UCSD-AML1 (cell line): ENCODE data around the gene ABCA2.

Source experiments
- DNase-seq: peaks from one replicate; lab custom pipeline; 2025; ENCODE audit not compliant: unreplicated experiment; lab: John Stamatoyannopoulos, UW

The ABCA2 gene

DNA sequence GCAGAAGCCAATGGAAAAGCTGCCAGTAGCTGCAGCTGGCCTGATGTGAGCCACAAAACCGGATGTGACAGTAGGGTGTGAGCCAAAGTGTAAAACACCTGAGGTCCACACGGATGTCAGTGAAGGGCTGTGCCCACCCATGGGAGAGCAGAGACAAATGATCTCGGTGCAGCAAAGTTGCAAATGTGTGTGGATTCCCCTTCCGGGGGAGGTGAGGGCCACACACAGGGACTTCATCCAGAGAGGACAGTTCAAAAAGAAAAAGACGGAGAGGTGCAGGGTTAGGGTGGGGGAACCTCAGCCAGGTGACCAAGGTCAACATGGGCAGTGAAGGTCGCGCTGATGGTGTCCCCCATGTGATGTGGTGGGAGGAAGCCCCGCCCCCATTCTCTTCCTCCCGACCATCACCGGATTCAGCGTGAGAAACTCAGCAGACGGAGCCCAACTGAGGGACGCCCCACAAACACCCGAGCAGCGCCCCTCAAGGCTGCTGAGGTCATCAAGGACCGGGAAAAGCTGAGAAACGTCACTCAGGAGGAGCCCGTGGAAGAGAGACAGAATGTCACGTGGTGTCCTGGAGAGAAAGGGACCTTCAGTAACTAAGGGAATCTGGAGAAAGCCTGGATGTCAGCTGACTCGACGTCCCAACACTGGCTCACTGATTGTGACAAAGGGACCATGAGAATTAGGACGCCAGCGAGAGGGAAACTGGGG is 62.1 kb downstream of the ABCA2 start:
- DNase-seq, result no peak

DNA sequence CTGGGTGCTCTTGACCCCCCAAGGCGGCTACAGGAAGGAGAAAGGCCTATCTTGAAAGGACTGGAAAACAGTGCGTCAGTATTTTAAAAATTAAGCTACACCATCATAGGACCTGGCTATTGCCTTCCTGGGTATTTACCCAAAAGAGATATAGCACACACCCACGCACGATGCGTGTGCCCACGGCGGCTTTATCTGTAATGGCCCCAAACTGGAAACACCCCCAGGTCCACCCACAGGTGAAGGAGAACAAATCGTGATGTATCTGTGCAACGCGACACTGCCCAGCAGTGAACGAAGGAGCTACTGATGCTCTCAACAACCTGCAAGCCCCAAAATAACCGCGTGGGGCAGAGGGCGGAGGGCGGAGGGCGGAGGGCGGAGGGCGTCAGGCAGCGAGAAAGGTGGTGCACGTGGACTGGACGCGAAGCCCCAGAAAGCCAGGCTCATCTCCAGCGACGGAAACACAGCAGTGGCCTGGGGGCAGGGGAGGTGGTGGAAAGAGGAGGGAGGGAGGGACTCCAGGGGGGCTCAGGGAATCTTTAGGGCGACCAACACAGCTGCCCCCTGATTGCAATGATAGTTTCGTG is 63.1 kb downstream of the ABCA2 start:
- DNase-seq, result no peak

DNA sequence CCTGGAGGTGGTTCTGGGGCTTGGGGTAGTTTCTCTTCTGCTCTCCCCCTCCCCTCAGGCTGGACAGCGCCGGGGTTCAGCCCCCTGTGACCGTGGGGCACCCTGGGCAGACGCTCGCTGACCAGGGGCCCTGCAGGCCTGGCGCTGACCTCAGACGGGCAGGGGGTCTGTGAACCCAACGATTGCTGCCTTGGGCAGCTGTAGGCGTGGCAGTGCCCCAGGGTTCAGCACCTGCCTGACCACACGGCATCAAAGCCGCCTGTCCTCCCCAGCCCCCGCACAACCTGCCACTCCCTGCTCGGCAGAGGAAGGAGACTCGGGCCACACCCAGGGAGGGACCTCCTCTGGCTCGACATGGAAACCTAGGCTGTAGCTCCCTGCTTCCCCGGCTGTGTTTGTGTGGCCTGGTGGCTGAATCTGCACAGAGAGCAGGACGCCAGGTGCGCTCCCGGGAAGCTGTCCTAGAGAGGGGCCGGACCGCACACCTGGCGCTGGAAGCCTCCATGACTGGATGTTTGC is 63.8 kb downstream of the ABCA2 start:
- DNase-seq, result no peak

DNA sequence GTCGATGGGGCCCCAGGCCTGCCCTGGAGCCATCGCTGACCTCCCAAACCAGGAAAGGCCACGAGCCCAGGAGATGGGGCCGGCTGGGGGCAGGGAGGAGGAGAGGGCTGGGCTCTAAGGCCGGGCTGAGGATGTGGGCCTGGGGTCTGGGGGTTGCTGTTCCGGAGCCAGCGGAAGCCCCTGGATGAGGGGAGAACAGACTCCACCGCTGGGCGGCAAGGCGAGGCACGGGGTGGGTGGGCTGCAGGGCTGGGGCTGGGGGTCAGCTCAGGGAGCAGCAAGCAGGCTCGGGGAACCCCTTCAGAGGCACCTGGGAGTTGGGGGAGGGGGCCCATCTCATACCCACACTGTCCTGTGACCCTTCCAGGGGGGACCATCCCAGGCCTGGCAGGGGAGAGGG is 64.3 kb downstream of the ABCA2 start:
- DNase-seq, result no peak

DNA sequence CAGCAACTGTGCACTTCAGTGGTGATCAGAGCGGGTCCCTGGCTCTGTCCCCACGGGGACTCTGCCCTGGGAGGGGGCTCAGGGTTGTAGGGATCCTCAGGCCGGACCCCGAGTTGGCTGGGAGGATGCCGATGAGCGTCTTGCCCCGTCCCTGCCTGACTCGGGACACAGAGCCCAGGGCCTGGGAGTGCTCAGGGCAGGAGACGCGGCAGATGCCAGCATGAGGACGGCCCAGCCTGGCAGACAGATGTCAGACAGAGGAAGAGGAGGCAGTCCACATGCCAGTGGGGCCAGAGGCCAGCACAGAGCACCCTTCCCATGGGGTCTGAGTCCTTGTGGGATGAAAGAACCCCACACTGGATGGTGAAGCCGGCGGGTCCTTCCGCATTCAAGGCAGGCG is 64.7 kb downstream of the ABCA2 start:
- DNase-seq, result no peak

DNA sequence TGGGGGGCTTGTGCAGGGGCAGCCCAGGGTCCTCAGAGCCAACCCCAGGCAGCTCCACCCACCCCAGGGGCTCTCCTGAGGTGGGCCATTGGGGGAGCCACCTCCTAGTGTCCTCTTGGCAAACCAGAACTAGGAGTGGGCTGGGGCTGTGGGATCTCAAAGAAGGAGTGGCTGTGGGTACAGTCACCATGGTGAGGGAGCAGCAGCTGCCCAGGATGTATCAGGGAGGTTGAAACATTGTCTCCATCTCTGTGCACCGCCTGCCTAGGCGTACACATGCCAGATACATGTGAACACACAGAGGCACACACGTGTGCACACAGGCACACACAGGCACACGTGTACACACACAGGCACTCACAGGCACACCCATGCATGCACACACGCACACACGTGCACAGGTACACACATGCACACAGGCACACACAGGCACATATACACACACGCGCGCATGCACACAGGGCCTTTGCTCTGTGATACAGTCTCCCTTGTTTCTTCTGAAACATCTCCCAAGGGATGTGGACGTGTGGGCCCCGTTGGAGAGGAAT is 65.3 kb downstream of the ABCA2 start:
- DNase-seq, result no peak

DNA sequence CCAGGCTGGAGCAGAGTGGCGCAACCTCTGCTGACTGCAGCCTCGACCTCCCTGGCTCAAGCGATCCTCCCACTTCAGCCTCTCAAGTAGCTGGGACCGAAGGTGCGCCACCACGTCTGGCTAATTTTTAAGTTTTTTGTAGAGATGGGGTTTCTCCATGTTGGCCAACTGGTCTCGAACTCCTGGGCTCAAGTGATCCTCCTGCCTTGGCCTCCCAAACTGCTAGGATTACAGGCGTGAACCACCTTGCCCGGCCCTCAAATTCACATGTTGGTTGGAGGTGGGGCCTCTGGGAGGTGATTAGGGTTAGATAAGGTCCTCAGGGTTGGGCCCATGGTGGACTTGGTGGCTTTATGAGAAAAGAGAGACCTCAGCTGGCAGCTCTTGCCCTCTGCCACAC is 65.9 kb downstream of the ABCA2 start:
- DNase-seq, result no peak

DNA sequence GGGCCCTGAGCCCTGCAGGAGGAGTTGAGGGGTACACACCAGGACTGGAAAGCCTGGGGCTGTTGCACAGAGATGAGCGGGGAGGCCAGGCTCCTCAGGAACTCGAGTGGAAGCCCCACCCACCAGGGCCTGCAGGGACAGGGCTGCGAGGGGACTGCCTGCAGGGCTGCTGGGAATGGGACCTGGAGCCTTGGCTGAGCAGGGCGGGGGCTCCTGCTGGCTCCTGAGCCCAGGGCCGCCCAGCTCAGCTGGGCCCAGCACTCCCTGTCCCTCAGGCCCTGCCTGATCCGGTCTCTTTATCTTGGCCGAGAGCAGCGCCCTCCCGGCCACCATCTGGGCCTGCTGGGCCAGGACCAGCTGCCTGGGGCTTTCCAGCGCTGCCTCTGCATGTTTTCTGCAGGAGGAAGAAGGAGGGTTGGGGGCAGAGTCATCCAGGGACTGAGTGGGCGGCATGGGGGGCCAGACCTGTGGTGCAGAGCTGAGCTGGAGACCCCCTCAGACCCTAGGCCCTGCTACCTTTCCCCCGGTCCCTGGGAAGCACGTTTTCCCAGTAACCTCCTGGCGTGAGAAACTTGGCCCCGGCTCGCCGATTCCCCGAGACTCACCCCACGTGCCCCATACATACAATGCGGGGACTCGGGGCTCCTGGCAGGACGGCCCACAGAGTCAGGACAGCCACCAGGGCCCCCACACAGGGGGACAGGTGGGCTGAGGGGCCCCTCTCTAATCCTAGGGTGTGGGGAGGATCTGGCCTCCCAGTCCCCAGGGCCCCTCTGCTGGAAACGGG is 66.6 kb downstream of the ABCA2 start:
- no peak for DNase-seq

DNA sequence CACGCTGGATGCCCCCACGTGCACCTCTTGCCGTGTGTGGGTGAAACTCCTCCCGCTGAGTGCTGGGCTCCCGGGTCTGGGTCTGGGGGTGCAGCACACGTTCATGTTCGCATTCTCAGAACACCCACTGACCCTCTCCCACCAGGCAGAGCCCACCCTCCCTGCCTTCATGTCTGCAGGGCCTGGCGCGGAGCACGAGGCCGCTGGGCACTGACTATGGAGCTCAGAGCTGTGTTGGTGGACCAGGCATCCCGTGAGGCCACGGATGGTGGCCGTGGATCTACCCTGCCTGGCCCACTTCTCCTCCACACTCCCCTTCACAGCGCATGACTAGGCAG is 67.1 kb downstream of the ABCA2 start:
- DNase-seq, result no peak

DNA sequence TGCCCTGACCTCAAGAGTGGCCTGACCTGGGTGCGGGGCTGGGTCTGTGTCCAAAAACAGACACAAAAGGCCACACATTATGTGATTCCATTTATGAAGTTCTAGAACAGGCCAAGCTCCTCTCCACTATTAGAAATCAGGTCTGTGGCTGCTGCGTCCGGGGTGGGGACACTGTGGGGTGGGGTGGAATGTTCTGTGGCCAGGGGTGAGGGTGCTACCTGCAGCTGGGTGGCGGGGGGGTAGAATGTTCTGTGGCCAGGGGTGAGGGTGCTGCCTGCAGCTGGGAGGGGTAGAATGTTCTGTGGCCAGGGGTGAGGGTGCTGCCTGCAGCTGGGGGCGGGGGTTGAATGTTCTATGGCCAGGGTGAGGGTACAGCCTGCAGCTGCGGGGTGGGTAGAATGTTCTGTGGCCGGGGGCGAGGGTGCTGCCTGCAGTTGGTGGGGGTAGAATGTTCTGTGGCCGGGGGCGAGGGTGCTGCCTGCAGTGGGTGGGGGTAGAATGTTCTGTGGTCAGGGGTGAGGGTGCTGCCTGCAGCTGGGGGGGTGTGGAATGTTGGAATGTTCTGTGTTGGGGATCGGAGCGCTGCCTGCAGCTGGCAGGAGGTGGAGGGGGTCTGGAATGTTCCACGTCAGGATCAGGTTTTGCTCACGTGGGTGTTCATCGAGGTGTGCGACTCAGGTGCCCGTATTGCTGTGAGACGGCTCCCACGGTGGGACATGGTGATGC is 67.7 kb downstream of the ABCA2 start:
- DNase-seq, result no peak

DNA sequence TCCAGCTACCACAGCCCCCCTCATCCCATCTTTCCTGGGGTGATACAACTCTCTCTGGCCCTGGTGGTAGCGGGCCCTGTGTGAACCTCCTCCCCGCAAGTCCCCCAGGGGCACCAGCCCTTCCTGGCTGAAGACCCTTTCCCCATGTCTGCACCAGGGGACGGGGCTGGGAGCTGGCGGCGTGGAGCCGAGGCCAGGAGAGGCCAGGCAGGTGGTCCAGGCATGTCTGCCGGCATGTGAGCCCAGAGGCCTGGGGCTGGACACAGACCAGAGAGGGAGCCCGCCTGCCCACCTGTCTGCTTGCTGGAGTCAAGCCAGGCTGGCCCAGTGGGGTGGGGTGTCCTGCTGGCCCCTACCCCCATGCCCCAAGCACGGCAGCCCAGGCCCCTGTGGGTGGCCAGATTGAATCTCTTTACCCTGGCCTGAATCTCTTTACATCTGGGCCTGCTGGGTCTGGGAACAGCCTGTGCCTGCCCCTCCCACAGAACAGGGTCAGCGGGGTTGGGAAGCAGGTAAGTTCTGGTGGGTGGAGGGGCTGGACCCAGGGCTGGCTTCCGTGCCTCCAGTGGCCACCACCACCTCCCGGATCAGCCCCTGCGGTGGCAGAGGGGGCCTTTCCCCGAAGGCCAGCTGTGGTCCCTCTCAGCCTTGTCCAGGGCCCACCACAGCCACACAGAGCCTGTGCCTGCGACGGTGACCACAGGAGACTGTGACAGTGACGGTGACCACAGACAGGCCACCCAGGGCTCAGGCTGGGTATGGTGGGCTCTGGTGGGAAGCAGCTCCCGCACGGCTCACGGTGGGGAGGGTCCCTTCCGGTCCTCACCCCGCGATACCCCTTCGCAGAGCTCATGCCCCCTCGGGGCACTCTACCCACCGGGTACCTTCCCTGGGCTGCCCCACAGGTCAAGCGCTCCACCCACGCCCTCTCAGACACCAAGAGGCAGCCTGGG is 68.9 kb downstream of the ABCA2 start:
- DNase-seq, result no peak

DNA sequence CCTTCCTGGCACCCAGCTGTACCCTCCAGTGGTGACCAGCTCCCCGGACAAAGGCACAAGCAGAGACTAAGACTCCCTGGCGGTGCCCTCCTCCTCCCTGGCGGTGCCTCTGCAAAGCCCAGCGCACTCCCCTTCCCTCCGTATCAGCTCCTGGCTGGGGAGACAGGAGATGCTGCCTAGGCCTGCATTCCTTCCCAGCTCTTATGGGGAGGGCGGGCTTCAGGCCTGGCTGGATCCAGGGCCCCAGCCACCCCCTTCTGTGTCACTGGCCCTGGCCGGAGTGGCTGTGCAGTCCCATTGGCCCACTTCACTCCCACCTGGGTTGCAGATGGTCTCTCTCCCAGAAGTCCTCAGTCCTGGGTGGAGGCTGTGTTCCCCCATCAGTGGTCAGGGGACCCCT is 69.6 kb downstream of the ABCA2 start:
- DNase-seq, result no peak

DNA sequence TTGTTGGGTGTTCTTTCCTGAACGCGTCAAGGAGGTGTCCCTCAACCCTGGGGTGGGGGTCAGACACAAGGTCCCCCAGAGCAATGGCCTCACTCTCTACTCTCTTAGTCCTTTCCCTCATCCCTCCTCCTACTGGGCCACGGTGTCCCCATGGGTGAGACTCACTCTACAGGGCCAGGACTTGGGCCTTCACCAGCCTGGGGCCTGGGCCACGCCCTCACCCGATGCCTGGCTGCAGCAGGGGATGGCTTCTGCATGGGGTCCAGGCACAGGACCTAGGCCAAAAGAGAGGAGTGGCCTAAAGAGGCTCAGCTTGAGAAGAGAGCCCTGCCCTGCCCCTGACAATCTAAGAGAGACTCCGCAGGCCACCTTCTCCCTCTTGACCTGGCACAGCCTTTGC is 70.1 kb downstream of the ABCA2 start:
- no peak for DNase-seq

DNA sequence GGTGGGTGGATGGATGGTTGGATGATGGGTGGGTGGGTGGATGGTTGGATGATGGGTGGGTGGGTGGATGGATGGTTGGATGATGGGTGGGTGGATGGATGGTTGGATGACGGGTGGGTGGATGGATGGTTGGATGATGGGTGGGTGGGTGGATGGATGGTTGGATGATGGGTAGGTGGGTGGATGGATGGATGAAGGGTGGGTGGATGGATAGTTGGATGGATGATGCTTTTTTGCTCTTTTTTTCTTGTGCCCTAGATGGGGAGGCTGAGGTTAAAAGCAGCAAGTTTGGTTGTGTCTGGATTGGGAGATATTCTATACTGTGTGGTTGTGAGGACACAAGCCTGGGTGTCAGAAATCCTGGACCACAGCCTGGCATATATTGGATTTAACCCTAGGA is 70.6 kb downstream of the ABCA2 start:
- no peak for DNase-seq
